Uterine smooth muscle cell (primary cell): ENCODE results near the gene PRLHR. TPM values are rescaled to one million over a fixed set of nuclear protein-coding genes. Genes with fewer than 3 reads are reported as not detected.

Source experiments
- total RNA-seq: library from RNA; depleted of rRNA; stranded (reverse); fragments of >200 nt; gene quantifications from 2 replicates; pipeline ENCODE4 v1.2.3, GENCODE V29; 2014

Gene PRLHR
- 0.12 TPM in 1 of 2 replicates, not detected in the other for total RNA-seq

GRCh38 chr10:118595598-118596425 lies at the start of gene PRLHR:
Gene PRLHR (minus strand): TSS chr10:118595648. CDS start chr10:118595244, 404 bp downstream.

Other genes starting within 250 kb of the PRLHR start
- 24.3 and 25.1 TPM in 2 replicates for gene CACUL1, start 159.3 kb upstream of the PRLHR start, total RNA-seq